GM12878 (cell line): ENCODE results near the gene TMEM44. TPM values are rescaled to one million over a fixed set of nuclear protein-coding genes. Genes with fewer than 3 reads are reported as not detected.

Experiments used
- ATAC-seq: fragments of 200-7000 bp; cut with Tn5 transposase; 3 replicates; pipeline ENCODE4 v1.9.1; 2020; ENCODE audit warnings: mild to moderate bottlenecking, moderate library complexity
- BruUV-seq: library from RNA; stranded (reverse); fragments of 400-500 nt; replicated peaks from 2 replicates; lab custom pipeline; 2021; lab: Mats Ljungman, UMichigan
- CTCF ChIA-PET: fragments of 300-600 bp; sonication (Branson Sonifier 250); formaldehyde crosslinking; extraction: SDS; loops from one replicate; lab custom pipeline; 2021; ENCODE audit warnings: inconsistent platforms; lab: Yijun Ruan, JAX
- POLR2A ChIA-PET: fragments of 350-600 bp; formaldehyde crosslinking; extraction: SDS; loops from one replicate; lab custom pipeline; 2021; ENCODE audit warnings: inconsistent platforms; lab: Charles Lee
- RAD21 ChIA-PET: fragments of 300-600 bp; sonication (Branson Sonifier 250); formaldehyde crosslinking; loops from one replicate; lab custom pipeline; 2023; ENCODE audit warnings: antibody characterized with exemption; ENCODE audit not compliant: unreplicated experiment; lab: Charles Lee
- SMC1A ChIA-PET: fragments of 300-600 bp; sonication (Branson Sonifier 250); formaldehyde crosslinking; loops from one replicate; lab custom pipeline; 2023; ENCODE audit not compliant: unreplicated experiment, uncharacterized antibody; lab: Charles Lee
- DNase-seq: peaks from one replicate; pipeline ENCODE4 v3.0.0-alpha.2; 2011; ENCODE audit warnings: low read depth, low spot score
- FAIRE-seq: peaks from 3 replicates; lab custom pipeline; 2011; peaks lifted over from hg19 to GRCh38; lab: Jason Lieb, UNC
- H2AFZ ChIP-seq: 2 replicates; pipeline ENCODE4 v1.6.0; 2011; ENCODE audit warnings: low read depth, low read length, control low read depth; ENCODE audit not compliant: control insufficient read depth
- H3K27ac ChIP-seq: 2 replicates; pipeline ENCODE4 v1.5.1; 2011; ENCODE audit warnings: control low read depth; ENCODE audit not compliant: control insufficient read depth, insufficient read depth
- H3K27me3 ChIP-seq, 2 experiments: replicated peaks in 1 of 2; 2 replicates each; pipeline versions ENCODE4 v1.6.0 to v1.6.1; 2011; ENCODE audit warnings: low read length in 1 of 2; ENCODE audit not compliant: control insufficient read depth in 2 of 2, insufficient read depth in 2 of 2
- H3K36me3 ChIP-seq, 2 experiments: 2 replicates each; pipeline ENCODE4 v1.5.1; 2011; ENCODE audit warnings: low read length in 1 of 2; ENCODE audit not compliant: control insufficient read depth in 2 of 2, insufficient read depth in 2 of 2
- H3K4me1 ChIP-seq: 2 replicates; pipeline ENCODE4 v1.6.1; 2011; ENCODE audit warnings: mild to moderate bottlenecking, low read length, moderate library complexity, mixed read lengths; ENCODE audit not compliant: control insufficient read depth, insufficient read depth
- H3K4me2 ChIP-seq: 2 replicates; pipeline ENCODE4 v1.6.0; 2011; ENCODE audit warnings: control low read depth; ENCODE audit not compliant: control insufficient read depth, insufficient read depth
- H3K4me3 ChIP-seq: fragments of 200-600 bp; sonication (generic); 2 replicates; pipeline ENCODE4 v1.5.1; 2016
- H3K79me2 ChIP-seq: 2 replicates; pipeline ENCODE4 v1.6.0; 2011; ENCODE audit warnings: low read length; ENCODE audit not compliant: control insufficient read depth, insufficient read depth
- H3K9ac ChIP-seq: 2 replicates; pipeline ENCODE4 v1.8.0; 2011; ENCODE audit warnings: low read length, control low read depth, mixed read lengths; ENCODE audit not compliant: control insufficient read depth, insufficient read depth
- H3K9me3 ChIP-seq: replicated peaks from 3 replicates; pipeline ENCODE4 v1.5.1; 2011; ENCODE audit warnings: mild to moderate bottlenecking, low read length; ENCODE audit not compliant: control insufficient read depth, insufficient read depth
- H4K20me1 ChIP-seq: 2 replicates; pipeline ENCODE4 v1.6.0; 2011; ENCODE audit not compliant: control insufficient read depth, insufficient read depth
- ASH2L ChIP-seq: fragments of 300-600, 200-600 bp; sonication (generic); IDR thresholded peaks from 2 replicates; pipeline ENCODE4 v1.6.1; 2017; ENCODE audit warnings: low read depth, mild to moderate bottlenecking, borderline replicate concordance
- BACH1 ChIP-seq: fragments of 450-650 bp; IDR thresholded peaks from 2 replicates; pipeline ENCODE4 v1.6.1; 2017; ENCODE audit warnings: mild to moderate bottlenecking, borderline replicate concordance
- EGR1 ChIP-seq, 2 experiments: IDR thresholded peaks; 1 replicate in 1 of 2; 2 replicates in 1 of 2; pipeline ENCODE4 v1.6.1; 2011 to 2012; ENCODE audit warnings: low read depth in 2 of 2, low read length in 2 of 2, borderline replicate concordance in 1 of 2, mild to moderate bottlenecking in 1 of 2, moderate library complexity in 1 of 2
- EZH2 ChIP-seq: IDR thresholded peaks from 2 replicates; pipeline ENCODE4 v1.6.1; 2012; ENCODE audit warnings: low read depth, mild to moderate bottlenecking, control low read depth, inconsistent platforms, low read length, borderline replicate concordance; ENCODE audit not compliant: control insufficient read depth
- FOXM1 ChIP-seq: IDR thresholded peaks from 2 replicates; pipeline ENCODE4 v1.6.1; 2012; ENCODE audit warnings: low read depth, mild to moderate bottlenecking, inconsistent platforms, low read length, moderate library complexity
- JUND ChIP-seq: IDR thresholded peaks from 2 replicates; pipeline ENCODE4 v1.6.1; 2012; ENCODE audit warnings: low read depth, mild to moderate bottlenecking, low read length, improper control_type of control experiment, moderate library complexity
- NBN ChIP-seq: fragments of 450-650 bp; IDR thresholded peaks from 2 replicates; pipeline ENCODE4 v1.6.1; 2016
- POLR2A ChIP-seq: IDR thresholded peaks from 2 replicates; pipeline ENCODE4 v1.6.1; 2011; ENCODE audit warnings: low read depth, mild to moderate bottlenecking, low read length
- POLR2AphosphoS5 ChIP-seq: IDR thresholded peaks from 2 replicates; pipeline ENCODE4 v1.6.1; 2011; ENCODE audit warnings: mild to moderate bottlenecking, low read length, inconsistent platforms
- RAD21 ChIP-seq: IDR thresholded peaks from 2 replicates; pipeline ENCODE4 v1.6.1; 2011; ENCODE audit warnings: mild to moderate bottlenecking, low read depth, low read length, moderate library complexity; ENCODE audit not compliant: insufficient read depth
- SMARCA5 ChIP-seq: fragments of 450-650 bp; IDR thresholded peaks from 2 replicates; pipeline ENCODE4 v1.6.1; 2017; ENCODE audit warnings: mild to moderate bottlenecking
- SP1 ChIP-seq: IDR thresholded peaks from one replicate; pipeline ENCODE4 v1.6.1; 2011; ENCODE audit warnings: low read depth, low read length
- STAT3 ChIP-seq: IDR thresholded peaks from 2 replicates; pipeline ENCODE4 v1.6.1; 2011; ENCODE audit warnings: low read depth, low read length, improper control_type of control experiment
- TCF3 ChIP-seq: IDR thresholded peaks from 2 replicates; pipeline ENCODE4 v1.6.1; 2012; ENCODE audit warnings: low read depth, mild to moderate bottlenecking, low read length, borderline replicate concordance; ENCODE audit not compliant: insufficient read depth
- ZSCAN29 ChIP-seq: fragments of 450-650 bp; IDR thresholded peaks from 2 replicates; pipeline ENCODE4 v1.6.1; 2017; ENCODE audit warnings: mild to moderate bottlenecking, moderate library complexity
- WGBS: methylation state at CpG from one replicate; pipeline ENCODE4 v1.1.6; 2016; ENCODE audit warnings: low lambda C conversion rate; ENCODE audit not compliant: insufficient replicate concordance, insufficient coverage; ENCODE audit errors: missing lambda C conversion rate; 5-methylcytosine and 5-hydroxymethylcytosine counted together
- in situ Hi-C: fragments of 300-500 bp; cut with MboI; formaldehyde crosslinking; loops from 9 replicates; pipeline ENCODE4 v1.14.3; 2018; ENCODE audit warnings: mixed read lengths
- intact Hi-C: fragments of 100-400 bp; cut with micrococcal nuclease; formaldehyde crosslinking; loops from one replicate; pipeline ENCODE4 v1.14.2; 2022; ENCODE audit not compliant: unreplicated experiment
- polyA plus RNA-seq, 11 experiments: library from polyadenylated mRNA; depleted of rRNA in 4 of 11; unstranded in 6 of 11; stranded (reverse) in 5 of 11; fragments of >200 nt; fragmentation: Nextera tagmentation in 4 of 11; fragmentation: Illumina TruSeq in 1 of 11; extraction: Ambion mirVana in 4 of 11; extraction: Trizol in 1 of 11; gene quantifications; 1 replicate in 1 of 11; 2 replicates in 10 of 11; pipeline versions ENCODE4 v1.2.1 to v1.2.3, GENCODE V29; 2011 to 2016; ENCODE audit warnings: inconsistent platforms in 2 of 11, missing spikeins in 2 of 11, low read depth in 1 of 11
- total RNA-seq, 4 experiments: library from RNA; depleted of rRNA in 3 of 4; stranded (reverse); fragments of >200 nt in 3 of 4; fragmentation: Illumina TruSeq in 1 of 4; extraction: Trizol in 1 of 4; gene quantifications; 2 replicates each; pipeline versions ENCODE4 v1.2.1 to v1.2.3, GENCODE V29; 2013 to 2021
- TF ChIP-seq, protein P1 (sequence below): IDR thresholded peaks from 2 replicates; pipeline ENCODE4 v1.6.1; 2012; ENCODE audit warnings: low read depth, low read length, improper control_type of control experiment
- TF ChIP-seq, protein P2 (sequence below): fragments of 450-650 bp; IDR thresholded peaks from 2 replicates; pipeline ENCODE4 v1.6.1; 2017; ENCODE audit warnings: mild to moderate bottlenecking, moderate library complexity
- TF ChIP-seq, protein P3 (sequence below): fragments of 450-650 bp; IDR thresholded peaks from 2 replicates; pipeline ENCODE4 v1.6.1; 2014; ENCODE audit warnings: mild to moderate bottlenecking

TMEM44 gene
- total and polyA plus RNA-seq, 10 of the 15 experiments (the other 5 are each of a cell fraction or from before 2014, with no cell fraction given): 0.57 to 8.3 (median 3.6) TPM

DNA sequence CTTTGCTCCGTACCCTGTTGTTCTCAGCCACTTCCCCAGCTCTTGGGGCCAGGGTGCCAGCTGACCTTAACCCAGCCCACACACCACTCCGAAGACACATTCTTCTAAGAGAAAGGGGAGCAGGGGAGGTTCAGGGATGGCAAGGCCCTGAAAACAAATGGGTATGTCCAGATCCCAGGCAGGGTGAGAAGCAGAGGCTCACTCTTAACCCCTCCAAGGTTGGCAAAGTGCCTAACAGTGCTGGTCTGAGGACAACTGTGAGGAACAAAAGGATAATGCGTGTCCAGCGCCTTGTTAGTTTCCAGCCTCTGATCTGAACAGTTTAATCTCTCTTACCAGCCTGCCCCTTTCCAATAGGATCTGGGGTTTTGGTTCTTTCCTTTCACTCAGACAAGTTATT is 1.5 kb downstream of the TMEM44 start:
- ChIA-PET RAD21 (no interaction called here), POLR2A (no interaction called here), SMC1A (no interaction called here), CTCF (interaction anchor here (0.8 kb wide), 1 partner anchor 23 kb away, joined by 3 read pairs; no protein-coding TSS in a partner anchor)
- Histone ChIP-seq H4K20me1 (no peaks in the 10 kb centered on the region), H3K27ac (no peak overlapping the region), H3K9ac (no peak overlapping the region), H2AFZ (no peak overlapping the region), H3K9me3 (no peaks in the 10 kb centered on the region; the same call in 2 of the 3 replicates), H3K4me3 (no peak overlapping the region), H3K27me3 (no peaks in the 10 kb centered on the region), H3K4me2 (no peak overlapping the region), H3K4me1 (no peaks in the 10 kb centered on the region; the same call in none of the 2 replicates), H3K79me2 (no peaks in the 10 kb centered on the region), H3K36me3 (no peaks in the 10 kb centered on the region)
- no peak for TF ChIP-seq POLR2A
- TF ChIP-seq NBN: no peak
- TF ChIP-seq SP1: no peak
- no peak for TF ChIP-seq EGR1 (IDR thresholded peaks at IDR 0.05; ENCODE audit: borderline replicate concordance in 1 of 2, low read depth in 2 of 2, low read length in 2 of 2)
- TF ChIP-seq FOXM1: no peak
- no peak for TF ChIP-seq TCF3
- TF ChIP-seq, protein P1, sequence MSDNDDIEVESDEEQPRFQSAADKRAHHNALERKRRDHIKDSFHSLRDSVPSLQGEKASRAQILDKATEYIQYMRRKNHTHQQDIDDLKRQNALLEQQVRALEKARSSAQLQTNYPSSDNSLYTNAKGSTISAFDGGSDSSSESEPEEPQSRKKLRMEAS: no peak
- TF ChIP-seq, protein P2, sequence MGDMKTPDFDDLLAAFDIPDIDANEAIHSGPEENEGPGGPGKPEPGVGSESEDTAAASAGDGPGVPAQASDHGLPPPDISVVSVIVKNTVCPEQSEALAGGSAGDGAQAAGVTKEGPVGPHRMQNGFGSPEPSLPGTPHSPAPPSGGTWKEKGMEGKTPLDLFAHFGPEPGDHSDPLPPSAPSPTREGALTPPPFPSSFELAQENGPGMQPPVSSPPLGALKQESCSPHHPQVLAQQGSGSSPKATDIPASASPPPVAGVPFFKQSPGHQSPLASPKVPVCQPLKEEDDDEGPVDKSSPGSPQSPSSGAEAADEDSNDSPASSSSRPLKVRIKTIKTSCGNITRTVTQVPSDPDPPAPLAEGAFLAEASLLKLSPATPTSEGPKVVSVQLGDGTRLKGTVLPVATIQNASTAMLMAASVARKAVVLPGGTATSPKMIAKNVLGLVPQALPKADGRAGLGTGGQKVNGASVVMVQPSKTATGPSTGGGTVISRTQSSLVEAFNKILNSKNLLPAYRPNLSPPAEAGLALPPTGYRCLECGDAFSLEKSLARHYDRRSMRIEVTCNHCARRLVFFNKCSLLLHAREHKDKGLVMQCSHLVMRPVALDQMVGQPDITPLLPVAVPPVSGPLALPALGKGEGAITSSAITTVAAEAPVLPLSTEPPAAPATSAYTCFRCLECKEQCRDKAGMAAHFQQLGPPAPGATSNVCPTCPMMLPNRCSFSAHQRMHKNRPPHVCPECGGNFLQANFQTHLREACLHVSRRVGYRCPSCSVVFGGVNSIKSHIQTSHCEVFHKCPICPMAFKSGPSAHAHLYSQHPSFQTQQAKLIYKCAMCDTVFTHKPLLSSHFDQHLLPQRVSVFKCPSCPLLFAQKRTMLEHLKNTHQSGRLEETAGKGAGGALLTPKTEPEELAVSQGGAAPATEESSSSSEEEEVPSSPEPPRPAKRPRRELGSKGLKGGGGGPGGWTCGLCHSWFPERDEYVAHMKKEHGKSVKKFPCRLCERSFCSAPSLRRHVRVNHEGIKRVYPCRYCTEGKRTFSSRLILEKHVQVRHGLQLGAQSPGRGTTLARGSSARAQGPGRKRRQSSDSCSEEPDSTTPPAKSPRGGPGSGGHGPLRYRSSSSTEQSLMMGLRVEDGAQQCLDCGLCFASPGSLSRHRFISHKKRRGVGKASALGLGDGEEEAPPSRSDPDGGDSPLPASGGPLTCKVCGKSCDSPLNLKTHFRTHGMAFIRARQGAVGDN: no peak
- TF ChIP-seq ASH2L: no peak
- TF ChIP-seq JUND: no peak
- TF ChIP-seq, protein P3, sequence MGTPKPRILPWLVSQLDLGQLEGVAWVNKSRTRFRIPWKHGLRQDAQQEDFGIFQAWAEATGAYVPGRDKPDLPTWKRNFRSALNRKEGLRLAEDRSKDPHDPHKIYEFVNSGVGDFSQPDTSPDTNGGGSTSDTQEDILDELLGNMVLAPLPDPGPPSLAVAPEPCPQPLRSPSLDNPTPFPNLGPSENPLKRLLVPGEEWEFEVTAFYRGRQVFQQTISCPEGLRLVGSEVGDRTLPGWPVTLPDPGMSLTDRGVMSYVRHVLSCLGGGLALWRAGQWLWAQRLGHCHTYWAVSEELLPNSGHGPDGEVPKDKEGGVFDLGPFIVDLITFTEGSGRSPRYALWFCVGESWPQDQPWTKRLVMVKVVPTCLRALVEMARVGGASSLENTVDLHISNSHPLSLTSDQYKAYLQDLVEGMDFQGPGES: no peak
- no peak for TF ChIP-seq BACH1
- no peak for TF ChIP-seq SMARCA5
- no peak for TF ChIP-seq ZSCAN29
- TF ChIP-seq RAD21: no peak
- no peak for TF ChIP-seq STAT3
- TF ChIP-seq EZH2: no peak
- TF ChIP-seq POLR2AphosphoS5: no peak
- intact Hi-C loops: no loop called here
- FAIRE-seq: no peak
- WGBS: 100% methylated on average over 4 of the region's 4 CpGs
- BruUV-seq: no TSS peak
- no peak for DNase-seq
- in situ Hi-C loops: no loop called here
- ATAC-seq: no peak
